Prostate gland (tissue), 2 donors: ENCODE results near the gene IFI16.

Experiments
- CTCF ChIP-seq, 4 experiments: fragments of 200-600 bp in 2 of 4; fragments of 450-650 bp in 2 of 4; sonication (generic) in 2 of 4; IDR thresholded peaks; 1 replicate in 3 of 4; 2 replicates in 1 of 4; pipeline ENCODE4 v1.5.1; 2016 to 2019; ENCODE audit warnings: antibody characterized with exemption in 4 of 4, mild to moderate bottlenecking in 2 of 4, moderate library complexity in 2 of 4
- POLR2A ChIP-seq: fragments of 450-650 bp; IDR thresholded peaks from one replicate; pipeline ENCODE4 v1.6.1; 2016; ENCODE audit warnings: antibody characterized with exemption, mild to moderate bottlenecking

GRCh38 chr1:158979229-158979628 lies 30.5 kb upstream of the IFI16 start:
- no peak for TF ChIP-seq CTCF (IDR thresholded peaks at IDR 0.05)
- no peak for TF ChIP-seq POLR2A
